MCF 10A (cell line): ENCODE data around the gene PDE9A. TPM values are rescaled to one million over a fixed set of nuclear protein-coding genes. Genes with fewer than 3 reads are reported as not detected.
A peak's percentile ranks its signal among the peaks of the same experiment; 100 is the strongest.

Experiments used
- BruUV-seq: library from RNA; stranded (reverse); fragments of 400-500 nt; replicated peaks from 2 replicates; lab custom pipeline; 2021; lab: Mats Ljungman, UMichigan
- CTCF ChIA-PET: fragments of 300-600 bp; sonication (Branson Sonifier 250); formaldehyde crosslinking; extraction: SDS; loops from one replicate; lab custom pipeline; 2021; ENCODE audit warnings: antibody characterized with exemption, inconsistent platforms; lab: Yijun Ruan, JAX
- POLR2A ChIA-PET: fragments of 300-600, 350-650 bp; sonication (Branson Sonifier 250); formaldehyde crosslinking; extraction: SDS; loops from one replicate; lab custom pipeline; 2020; ENCODE audit warnings: antibody characterized with exemption, inconsistent platforms; lab: Yijun Ruan, JAX
- DNase-seq: peaks from one replicate; pipeline ENCODE4 v3.0.0-alpha.2; 2018; ENCODE audit not compliant: unreplicated experiment
- H3K27ac Mint-ChIP-seq: one replicate; pipeline ENCODE4 v1.8.0; 2022; ENCODE audit warnings: mild to moderate bottlenecking, low read depth, mixed read lengths; ENCODE audit not compliant: unreplicated experiment
- H3K27me3 Mint-ChIP-seq: one replicate; pipeline ENCODE4 v1.8.0; 2022; ENCODE audit warnings: mixed read lengths; ENCODE audit not compliant: insufficient read depth, unreplicated experiment
- H3K36me3 Mint-ChIP-seq: one replicate; pipeline ENCODE4 v1.8.0; 2022; ENCODE audit warnings: mild to moderate bottlenecking, moderate library complexity, mixed read lengths; ENCODE audit not compliant: insufficient read depth, unreplicated experiment
- H3K4me1 Mint-ChIP-seq: one replicate; pipeline ENCODE4 v1.8.0; 2022; ENCODE audit warnings: mixed read lengths; ENCODE audit not compliant: insufficient read depth, unreplicated experiment
- H3K4me3 Mint-ChIP-seq: one replicate; pipeline ENCODE4 v1.8.0; 2022; ENCODE audit warnings: mild to moderate bottlenecking, moderate library complexity, mixed read lengths; ENCODE audit not compliant: unreplicated experiment
- H3K9me3 Mint-ChIP-seq: one replicate; pipeline ENCODE4 v1.8.0; 2022; ENCODE audit warnings: mixed read lengths; ENCODE audit not compliant: unreplicated experiment
- CTCF ChIP-seq: fragments of 200-600 bp; IDR thresholded peaks from one replicate; pipeline ENCODE4 v1.8.0; 2022; ENCODE audit warnings: antibody characterized with exemption, mild to moderate bottlenecking; ENCODE audit not compliant: unreplicated experiment
- intact Hi-C: fragments of 100-400 bp; cut with micrococcal nuclease; formaldehyde crosslinking; loops from 2 replicates; pipeline ENCODE4 v1.14.1; 2022
- total RNA-seq: library from RNA; stranded (reverse); gene quantifications from 2 replicates; pipeline ENCODE4 v1.2.3, GENCODE V29; 2022

PDE9A gene
- total RNA-seq, 1 experiment from 2014 or later, result not detected

- Mint-ChIP-seq H3K27me3 (peaks cover 11% of the 10 kb centered on the region), H3K4me3 (no peak overlapping the region), H3K27ac (no peak overlapping the region), H3K4me1 (peaks cover 21% of the 10 kb centered on the region), H3K36me3 (no peaks in the 10 kb centered on the region), H3K9me3 (no peaks in the 10 kb centered on the region)
- CTCF ChIA-PET, result no interaction called here
- BruUV-seq, result no TSS peak
- no peak for DNase-seq
- TF ChIP-seq CTCF, result no peak
- intact Hi-C loops, result no loop called here
- POLR2A ChIA-PET, result interaction anchor here (0.6 to 1.1 kb wide), 4 partner anchors 14 to 198 kb away, joined by 3 read pairs; no protein-coding TSS in a partner anchor
These were observed 16.0 kb upstream of the PDE9A start for GRCh38 chr21:42637267-42638041.

GRCh38 chr21:42638266-42638863 lies 15.1 kb upstream of the PDE9A start:
- ChIA-PET POLR2A (interaction anchor here (0.7 kb wide), 1 partner anchor 27 kb away, joined by 3 read pairs; no protein-coding TSS in a partner anchor), CTCF (no interaction called here)
- no peak for TF ChIP-seq CTCF
- Mint-ChIP-seq H3K4me1 (peaks cover 21% of the 10 kb centered on the region), H3K36me3 (no peaks in the 10 kb centered on the region), H3K27me3 (peaks cover 17% of the 10 kb centered on the region), H3K27ac (no peak overlapping the region), H3K9me3 (no peaks in the 10 kb centered on the region), H3K4me3 (no peak overlapping the region)
- BruUV-seq, result no TSS peak
- no peak for DNase-seq
- intact Hi-C loops, result no loop called here

GRCh38 chr21:42639646-42640152 lies 13.7 kb upstream of the PDE9A start:
- Mint-ChIP-seq H3K4me1 (peaks cover 21% of the 10 kb centered on the region), H3K27ac (peak overlapping the region; percentile 49)
- no peak for TF ChIP-seq CTCF

GRCh38 chr21:42640486-42640885 lies 12.9 kb upstream of the PDE9A start:
- CTCF ChIA-PET, result no interaction called here
- POLR2A ChIA-PET, result no interaction called here
- no peaks in the 10 kb centered on the region for H3K9me3 Mint-ChIP-seq
- intact Hi-C loops, result no loop called here
- peaks cover 21% of the 10 kb centered on the region for H3K4me1 Mint-ChIP-seq
- no peak for TF ChIP-seq CTCF
- BruUV-seq, result no TSS peak
- peaks cover 17% of the 10 kb centered on the region for H3K27me3 Mint-ChIP-seq
- no peaks in the 10 kb centered on the region for H3K36me3 Mint-ChIP-seq
- DNase-seq, result peak; percentile 71
- H3K4me3 Mint-ChIP-seq, result no peak overlapping the region
- H3K27ac Mint-ChIP-seq, result peak overlapping the region; percentile 49

More at GRCh38 chr21:42639646-42640152, 13.7 kb upstream of the PDE9A start:
- BruUV-seq, result no TSS peak
- Mint-ChIP-seq H3K36me3 (no peaks in the 10 kb centered on the region), H3K9me3 (no peaks in the 10 kb centered on the region), H3K27me3 (peaks cover 17% of the 10 kb centered on the region), H3K4me3 (no peak overlapping the region)
- intact Hi-C loops, result no loop called here
- ChIA-PET CTCF (no interaction called here), POLR2A (no interaction called here)
- peak; percentile 13 for DNase-seq
